ENCODE measurements around the gene SBF1.

SBF1 gene

GRCh38 chr22:50425179-50425916 lies 49.5 kb downstream of the SBF1 start:
- peaks cover 50 to 81% of the 10 kb centered on the region in 2 experiments for H3K36me3 ChIP-seq (ENCODE audit: control insufficient read depth in 1 of 2, insufficient read depth in 2 of 2, low read depth in 1 of 2, low read length in 2 of 2)
- H3K23ac ChIP-seq (ENCODE audit: low read length in 2 of 2), result no peak overlapping the region
- H2BK15ac ChIP-seq (ENCODE audit: low read depth, poor library complexity, severe bottlenecking), result no peak overlapping the region
- no peak overlapping the region for H2BK120ac ChIP-seq (ENCODE audit: low read depth, low read length)
- H3K4me3 ChIP-seq (ENCODE audit: insufficient read depth in 1 of 2, low read depth in 1 of 2, low read length in 2 of 2), result no peak overlapping the region
- over 99% methylated on average over 12 of the region's 12 CpGs for whole genome bisulfite sequencing
- no peak overlapping the region for H4K8ac ChIP-seq (ENCODE audit: low read length)
- H3K27ac ChIP-seq (ENCODE audit: low read length, poor library complexity, severe bottlenecking), result no peak overlapping the region
- no peak overlapping the region for H3K9ac ChIP-seq (ENCODE audit: low read length)
- no peak overlapping the region for H2BK5ac ChIP-seq (ENCODE audit: low read depth, low read length, poor library complexity, severe bottlenecking)
- H3K18ac ChIP-seq (ENCODE audit: low read depth in 1 of 2, low read length in 2 of 2), result no peak overlapping the region
- no peak for DNase-seq
- no peaks in the 10 kb centered on the region for H3K4me1 ChIP-seq (ENCODE audit: control insufficient read depth, insufficient read depth, low read depth, low read length)
- H3K4me2 ChIP-seq (ENCODE audit: low read length, poor library complexity, severe bottlenecking), result no peak overlapping the region
- no peak overlapping the region for H3K4ac ChIP-seq (ENCODE audit: low read depth in 1 of 2, low read length in 2 of 2)
- no peak overlapping the region for H4K91ac ChIP-seq (ENCODE audit: low read length)
- H3K79me1 ChIP-seq (replicated peaks; ENCODE audit: low read length, poor library complexity, severe bottlenecking), result peaks cover 29% of the 10 kb centered on the region
- no peak overlapping the region for H2AFZ ChIP-seq (ENCODE audit: low read depth, low read length)
- no peaks in the 10 kb centered on the region for H3K27me3 ChIP-seq (ENCODE audit: control insufficient read depth in 1 of 2, insufficient read depth in 1 of 2, low read length in 2 of 2)
- no peak overlapping the region for H2BK12ac ChIP-seq (ENCODE audit: low read length in 2 of 2)
- no peak overlapping the region for H3K14ac ChIP-seq (ENCODE audit: low read length in 2 of 2)
- H3K9me3 ChIP-seq (ENCODE audit: control insufficient read depth, low read length), result no peaks in the 10 kb centered on the region
- H2AK5ac ChIP-seq (ENCODE audit: low read length, severe bottlenecking), result no peak overlapping the region

GRCh38 chr22:50423956-50424355 lies 50.9 kb downstream of the SBF1 start:
- Histone ChIP-seq H3K4me2 (ENCODE audit: low read length, poor library complexity, severe bottlenecking) (no peak overlapping the region), H2AK5ac (ENCODE audit: low read length, severe bottlenecking) (no peak overlapping the region), H3K27me3 (ENCODE audit: control insufficient read depth in 1 of 2, insufficient read depth in 1 of 2, low read length in 2 of 2) (no peaks in the 10 kb centered on the region), H3K9me3 (ENCODE audit: control insufficient read depth, low read length) (no peaks in the 10 kb centered on the region), H3K4me1 (ENCODE audit: control insufficient read depth, insufficient read depth, low read depth, low read length) (no peaks in the 10 kb centered on the region), H2BK120ac (ENCODE audit: low read depth, low read length) (no peak overlapping the region), H4K91ac (ENCODE audit: low read length) (peak overlapping the region; percentile 19), H3K4me3 (ENCODE audit: insufficient read depth in 1 of 2, low read depth in 1 of 2, low read length in 2 of 2) (no peak overlapping the region), H3K27ac (ENCODE audit: low read length, poor library complexity, severe bottlenecking) (no peak overlapping the region), H4K8ac (ENCODE audit: low read length) (no peak overlapping the region), H2AFZ (ENCODE audit: low read depth, low read length) (no peak overlapping the region), H3K4ac (ENCODE audit: low read depth in 1 of 2, low read length in 2 of 2) (no peak overlapping the region), H3K36me3 (ENCODE audit: control insufficient read depth in 1 of 2, insufficient read depth in 2 of 2, low read depth in 1 of 2, low read length in 2 of 2) (peaks cover 56 to 83% of the 10 kb centered on the region in 2 experiments), H3K18ac (ENCODE audit: low read depth in 1 of 2, low read length in 2 of 2) (no peak overlapping the region), H3K79me1 (replicated peaks; ENCODE audit: low read length, poor library complexity, severe bottlenecking) (peaks cover 27% of the 10 kb centered on the region), H2BK12ac (ENCODE audit: low read length in 2 of 2) (no peak overlapping the region), H2BK15ac (ENCODE audit: low read depth, poor library complexity, severe bottlenecking) (no peak overlapping the region), H3K23ac (ENCODE audit: low read length in 2 of 2) (no peak overlapping the region), H3K14ac (ENCODE audit: low read length in 2 of 2) (no peak overlapping the region), H2BK5ac (ENCODE audit: low read depth, low read length, poor library complexity, severe bottlenecking) (no peak overlapping the region), H3K9ac (ENCODE audit: low read length) (no peak overlapping the region)
- WGBS, result 98% methylated on average over 14 of the region's 14 CpGs
- no peak for DNase-seq

DNA sequence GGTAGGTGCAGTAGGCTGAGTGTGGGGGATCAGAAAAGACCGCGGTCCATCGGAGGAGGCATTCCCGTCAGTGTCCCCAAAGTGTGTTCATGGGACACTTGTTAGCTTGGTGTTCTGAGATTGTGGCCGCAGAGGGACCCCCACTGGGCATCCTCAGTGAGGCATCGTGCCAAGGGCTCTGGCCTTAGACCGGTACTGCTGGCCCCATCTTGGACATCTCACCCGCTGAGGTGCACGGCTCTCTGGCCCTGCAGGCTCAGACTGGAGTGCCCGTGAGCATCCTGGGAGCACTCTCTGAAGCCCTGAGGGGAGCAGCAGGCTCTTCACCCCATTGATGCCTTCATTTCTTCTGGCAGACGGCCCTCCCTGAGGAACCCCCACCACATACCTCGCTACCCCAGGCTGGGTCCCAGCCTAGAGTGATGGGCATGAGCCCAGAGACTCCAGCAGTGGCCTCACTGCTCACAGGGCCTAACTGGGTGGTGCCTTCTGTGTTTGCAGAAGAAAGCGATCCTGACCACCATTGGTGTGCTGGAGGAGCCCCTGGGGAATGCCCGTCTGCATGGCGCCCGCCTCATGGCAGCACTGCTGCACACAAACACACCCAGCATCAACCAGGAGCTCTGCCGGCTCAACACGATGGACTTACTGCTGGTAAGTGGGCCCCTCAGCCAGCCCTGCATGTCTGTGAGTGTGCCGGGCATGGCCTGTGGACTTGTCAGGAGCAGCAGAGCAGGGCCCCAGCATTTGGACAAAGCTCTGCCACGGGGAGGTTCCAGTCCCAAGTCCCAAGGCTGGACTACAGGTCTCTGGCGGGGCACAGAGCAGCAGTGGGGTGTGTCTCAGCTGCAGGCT lies 51.6 kb downstream of the SBF1 start:
- no peak overlapping the region for H3K27ac ChIP-seq (ENCODE audit: low read length, poor library complexity, severe bottlenecking)
- H3K14ac ChIP-seq (ENCODE audit: low read length in 2 of 2), result no peak overlapping the region
- H3K23ac ChIP-seq (ENCODE audit: low read length in 2 of 2), result no peak overlapping the region
- H4K8ac ChIP-seq (ENCODE audit: low read length), result no peak overlapping the region
- H4K91ac ChIP-seq (ENCODE audit: low read length), result no peak overlapping the region
- 98% methylated on average over 21 of the region's 21 CpGs for WGBS
- H3K4me1 ChIP-seq (ENCODE audit: control insufficient read depth, insufficient read depth, low read depth, low read length), result no peaks in the 10 kb centered on the region
- no peak overlapping the region for H2BK15ac ChIP-seq (ENCODE audit: low read depth, poor library complexity, severe bottlenecking)
- no peak overlapping the region for H3K4ac ChIP-seq (ENCODE audit: low read depth in 1 of 2, low read length in 2 of 2)
- H3K79me1 ChIP-seq (replicated peaks; ENCODE audit: low read length, poor library complexity, severe bottlenecking), result peaks cover 28% of the 10 kb centered on the region
- no peak overlapping the region for H2AFZ ChIP-seq (ENCODE audit: low read depth, low read length)
- no peak for DNase-seq
- H3K4me3 ChIP-seq (ENCODE audit: insufficient read depth in 1 of 2, low read depth in 1 of 2, low read length in 2 of 2), result no peak overlapping the region
- no peak overlapping the region for H3K9ac ChIP-seq (ENCODE audit: low read length)
- H3K18ac ChIP-seq (ENCODE audit: low read depth in 1 of 2, low read length in 2 of 2), result no peak overlapping the region
- H2AK5ac ChIP-seq (ENCODE audit: low read length, severe bottlenecking), result no peak overlapping the region
- no peaks in the 10 kb centered on the region for H3K9me3 ChIP-seq (ENCODE audit: control insufficient read depth, low read length)
- no peaks in the 10 kb centered on the region for H3K27me3 ChIP-seq (ENCODE audit: control insufficient read depth in 1 of 2, insufficient read depth in 1 of 2, low read length in 2 of 2)
- no peak overlapping the region for H2BK12ac ChIP-seq (ENCODE audit: low read length in 2 of 2)
- H3K36me3 ChIP-seq (ENCODE audit: control insufficient read depth in 1 of 2, insufficient read depth in 2 of 2, low read depth in 1 of 2, low read length in 2 of 2), result peaks cover 56 to 85% of the 10 kb centered on the region in 2 experiments
- H3K4me2 ChIP-seq (ENCODE audit: low read length, poor library complexity, severe bottlenecking), result no peak overlapping the region
- no peak overlapping the region for H2BK5ac ChIP-seq (ENCODE audit: low read depth, low read length, poor library complexity, severe bottlenecking)
- H2BK120ac ChIP-seq (ENCODE audit: low read depth, low read length), result no peak overlapping the region

DNA sequence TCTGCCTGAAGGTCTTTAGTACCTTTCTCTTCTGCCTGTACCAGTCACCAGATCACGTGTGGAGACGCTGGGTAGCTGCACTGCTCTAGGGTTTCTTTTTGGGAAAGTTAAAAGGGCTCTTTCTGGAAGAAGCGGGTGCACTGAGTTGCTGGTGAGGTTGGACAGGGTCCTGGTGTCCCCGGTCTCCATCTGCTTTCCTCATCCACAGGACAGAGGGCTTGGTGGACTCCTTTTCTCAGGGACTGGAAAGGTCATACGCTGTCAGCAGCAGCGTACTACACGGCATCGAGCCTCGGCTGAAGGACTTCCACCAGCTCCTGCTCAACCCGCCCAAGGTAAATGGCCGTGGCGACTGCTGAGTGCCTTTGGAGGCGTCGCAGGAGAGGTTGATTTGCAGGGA lies 52.8 kb downstream of the SBF1 start:
- Histone ChIP-seq H3K27me3 (ENCODE audit: control insufficient read depth in 1 of 2, insufficient read depth in 1 of 2, low read length in 2 of 2) (no peaks in the 10 kb centered on the region), H3K23ac (ENCODE audit: low read length in 2 of 2) (no peak overlapping the region), H2BK15ac (ENCODE audit: low read depth, poor library complexity, severe bottlenecking) (no peak overlapping the region), H3K36me3 (ENCODE audit: control insufficient read depth in 1 of 2, insufficient read depth in 2 of 2, low read depth in 1 of 2, low read length in 2 of 2) (peaks cover 60 to 86% of the 10 kb centered on the region in 2 experiments), H2BK120ac (ENCODE audit: low read depth, low read length) (no peak overlapping the region), H2AK5ac (ENCODE audit: low read length, severe bottlenecking) (no peak overlapping the region), H3K14ac (ENCODE audit: low read length in 2 of 2) (no peak overlapping the region), H3K79me1 (replicated peaks; ENCODE audit: low read length, poor library complexity, severe bottlenecking) (peaks cover 28% of the 10 kb centered on the region), H3K9me3 (ENCODE audit: control insufficient read depth, low read length) (no peaks in the 10 kb centered on the region), H2BK12ac (ENCODE audit: low read length in 2 of 2) (no peak overlapping the region), H3K4me1 (ENCODE audit: control insufficient read depth, insufficient read depth, low read depth, low read length) (peaks cover 5% of the 10 kb centered on the region), H2BK5ac (ENCODE audit: low read depth, low read length, poor library complexity, severe bottlenecking) (no peak overlapping the region), H3K4ac (ENCODE audit: low read depth in 1 of 2, low read length in 2 of 2) (no peak overlapping the region), H3K18ac (ENCODE audit: low read depth in 1 of 2, low read length in 2 of 2) (no peak overlapping the region), H3K9ac (ENCODE audit: low read length) (no peak overlapping the region), H3K27ac (ENCODE audit: low read length, poor library complexity, severe bottlenecking) (no peak overlapping the region), H3K4me2 (ENCODE audit: low read length, poor library complexity, severe bottlenecking) (no peak overlapping the region), H3K4me3 (ENCODE audit: insufficient read depth in 1 of 2, low read depth in 1 of 2, low read length in 2 of 2) (no peak overlapping the region), H2AFZ (ENCODE audit: low read depth, low read length) (no peak overlapping the region), H4K8ac (ENCODE audit: low read length) (no peak overlapping the region), H4K91ac (ENCODE audit: low read length) (no peak overlapping the region)
- DNase-seq, result no peak
- WGBS, result 98% methylated on average over 14 of the region's 14 CpGs
